Activated T-helper 17 cell treated with anti-CD3 and anti-CD28 coated beads, Interleukin-2, amount 50 U/mL, for 72 hours (primary cell): Measurements from ENCODE around the gene BRD2. TPM values are rescaled to one million over a fixed set of nuclear protein-coding genes. Genes with fewer than 3 reads are reported as not detected.

Experiments used
- total RNA-seq, 2 donors: library from RNA; stranded (reverse); gene quantifications; one replicate each; pipeline ENCODE4 v1.2.3, GENCODE V29; 2022

The BRD2 gene
- total RNA-seq, 2 donors from 2014 or later, result 229 to 281 TPM

Other genes starting within 250 kb of the BRD2 start
- under 1 TPM; 0.17 to 0.77 TPM for gene HLA-DQA2, start 227.2 kb upstream of the BRD2 start, total RNA-seq
- 1 to 10 TPM; 1.5 to 2.0 TPM for gene HLA-DQB2, start 205.1 kb upstream of the BRD2 start, total RNA-seq
- 1 to 10 TPM; 2.8 to 4.2 TPM for gene HLA-DOB, start 151.6 kb upstream of the BRD2 start, total RNA-seq
- 100 to 1,000 TPM in 1 of 2 donors, 10 to 100 TPM in 1; 94.0 to 169 TPM for gene TAP2, start 129.9 kb upstream of the BRD2 start, total RNA-seq
- 100 to 1,000 TPM; 286 to 344 TPM for gene PSMB8, start 124.5 kb upstream of the BRD2 start, total RNA-seq
- gene TAP1, start 114.9 kb upstream of the BRD2 start, total RNA-seq, result 100 to 1,000 TPM; 302 to 387 TPM
- 100 to 1,000 TPM; 203 to 215 TPM for gene PSMB9, start 114.4 kb upstream of the BRD2 start, total RNA-seq
- 10 to 100 TPM in 1 of 2 donors, 1 to 10 TPM in 1; 2.7 to 17.7 TPM for gene HLA-DMB, start 27.6 kb upstream of the BRD2 start, total RNA-seq
- gene HLA-DMA, start 15.5 kb upstream of the BRD2 start, total RNA-seq, result 10 to 100 TPM; 22.4 to 53.8 TPM
- 1 to 10 TPM in 1 of 2 donors, under 1 TPM in 1; 0.56 to 7.8 TPM for gene HLA-DOA, start 41.0 kb downstream of the BRD2 start, total RNA-seq
- gene HLA-DPA1, start 105.1 kb downstream of the BRD2 start, total RNA-seq, result 100 to 1,000 TPM in 1 of 2 donors, 10 to 100 TPM in 1; 40.5 to 136 TPM
- 10 to 100 TPM; 21.4 to 69.1 TPM for gene HLA-DPB1, start 107.4 kb downstream of the BRD2 start, total RNA-seq
- gene COL11A2, start 223.9 kb downstream of the BRD2 start, total RNA-seq, result 1 to 10 TPM; 1.2 to 3.3 TPM
- gene RXRB, start 232.1 kb downstream of the BRD2 start, total RNA-seq, result 10 to 100 TPM; 31.0 to 68.7 TPM
- 10 to 100 TPM; 50.5 to 65.0 TPM for gene SLC39A7, start 232.3 kb downstream of the BRD2 start, total RNA-seq
- gene HSD17B8, start 236.1 kb downstream of the BRD2 start, total RNA-seq, result 10 to 100 TPM in 1 of 2 donors, 1 to 10 TPM in 1; 3.4 to 13.1 TPM
- gene RING1, start 239.9 kb downstream of the BRD2 start, total RNA-seq, result 10 to 100 TPM; 22.7 to 25.1 TPM